Neural cell (in vitro differentiated cells): Measurements from ENCODE around the gene AMOTL2.

Experiments used
- CTCF ChIP-seq: fragments of 450-650 bp; IDR thresholded peaks from 2 replicates; pipeline ENCODE4 v1.5.1; 2014; ENCODE audit warnings: antibody characterized with exemption, mild to moderate bottlenecking, moderate library complexity; ENCODE audit not compliant: poor library complexity, severe bottlenecking
- EP300 ChIP-seq: fragments of 450-650 bp; conservative IDR thresholded peaks from 2 replicates; pipeline ENCODE4 v1.6.1; 2014; ENCODE audit warnings: antibody characterized with exemption, mild to moderate bottlenecking, moderate library complexity; ENCODE audit not compliant: poor library complexity, severe bottlenecking
- EZH2 ChIP-seq: fragments of 200-600, 300-800 bp; shearing (Covaris generic), sonication (generic); IDR thresholded peaks from 2 replicates; pipeline ENCODE4 v1.6.1; 2014; ENCODE audit warnings: antibody characterized with exemption, low read length, borderline replicate concordance, mild to moderate bottlenecking; ENCODE audit not compliant: insufficient read depth, poor library complexity, severe bottlenecking
- RAD21 ChIP-seq: fragments of 450-650 bp; conservative IDR thresholded peaks from 2 replicates; pipeline ENCODE4 v1.6.1; 2014; ENCODE audit warnings: antibody characterized with exemption, mild to moderate bottlenecking, moderate library complexity
- TAF1 ChIP-seq: IDR thresholded peaks from 2 replicates; pipeline ENCODE4 v1.6.1; 2012; ENCODE audit warnings: low read depth
- TF ChIP-seq, protein P1 (sequence below): IDR thresholded peaks from 2 replicates; pipeline ENCODE4 v1.6.1; 2012; ENCODE audit warnings: borderline replicate concordance

DNA sequence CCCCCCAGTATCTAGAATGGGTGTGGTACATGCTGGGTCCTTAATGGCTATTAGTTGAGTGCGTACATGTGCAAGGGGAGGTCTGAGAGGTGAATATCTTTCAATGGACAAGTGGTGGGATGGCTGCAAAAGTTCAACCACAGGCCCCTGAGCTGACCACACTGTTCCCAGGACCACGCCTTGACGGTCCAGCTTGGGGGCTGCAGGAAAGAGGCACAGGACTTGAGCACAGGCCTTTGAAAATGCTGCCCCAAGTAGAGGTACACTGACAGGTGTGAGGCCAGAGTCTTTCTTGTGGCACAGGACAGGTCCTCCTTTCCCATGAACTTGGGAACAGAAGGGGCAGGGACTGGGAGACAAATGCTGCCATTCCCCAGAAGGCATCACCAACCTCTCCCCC is 24.0 kb downstream of the AMOTL2 start:
- no peak for TF ChIP-seq CTCF
- no peak for TF ChIP-seq EZH2
- TF ChIP-seq TAF1, result no peak
- TF ChIP-seq EP300, result no peak
- TF ChIP-seq RAD21, result no peak
- TF ChIP-seq, protein P1, sequence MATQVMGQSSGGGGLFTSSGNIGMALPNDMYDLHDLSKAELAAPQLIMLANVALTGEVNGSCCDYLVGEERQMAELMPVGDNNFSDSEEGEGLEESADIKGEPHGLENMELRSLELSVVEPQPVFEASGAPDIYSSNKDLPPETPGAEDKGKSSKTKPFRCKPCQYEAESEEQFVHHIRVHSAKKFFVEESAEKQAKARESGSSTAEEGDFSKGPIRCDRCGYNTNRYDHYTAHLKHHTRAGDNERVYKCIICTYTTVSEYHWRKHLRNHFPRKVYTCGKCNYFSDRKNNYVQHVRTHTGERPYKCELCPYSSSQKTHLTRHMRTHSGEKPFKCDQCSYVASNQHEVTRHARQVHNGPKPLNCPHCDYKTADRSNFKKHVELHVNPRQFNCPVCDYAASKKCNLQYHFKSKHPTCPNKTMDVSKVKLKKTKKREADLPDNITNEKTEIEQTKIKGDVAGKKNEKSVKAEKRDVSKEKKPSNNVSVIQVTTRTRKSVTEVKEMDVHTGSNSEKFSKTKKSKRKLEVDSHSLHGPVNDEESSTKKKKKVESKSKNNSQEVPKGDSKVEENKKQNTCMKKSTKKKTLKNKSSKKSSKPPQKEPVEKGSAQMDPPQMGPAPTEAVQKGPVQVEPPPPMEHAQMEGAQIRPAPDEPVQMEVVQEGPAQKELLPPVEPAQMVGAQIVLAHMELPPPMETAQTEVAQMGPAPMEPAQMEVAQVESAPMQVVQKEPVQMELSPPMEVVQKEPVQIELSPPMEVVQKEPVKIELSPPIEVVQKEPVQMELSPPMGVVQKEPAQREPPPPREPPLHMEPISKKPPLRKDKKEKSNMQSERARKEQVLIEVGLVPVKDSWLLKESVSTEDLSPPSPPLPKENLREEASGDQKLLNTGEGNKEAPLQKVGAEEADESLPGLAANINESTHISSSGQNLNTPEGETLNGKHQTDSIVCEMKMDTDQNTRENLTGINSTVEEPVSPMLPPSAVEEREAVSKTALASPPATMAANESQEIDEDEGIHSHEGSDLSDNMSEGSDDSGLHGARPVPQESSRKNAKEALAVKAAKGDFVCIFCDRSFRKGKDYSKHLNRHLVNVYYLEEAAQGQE, result no peak
